GM19463 (cell line): ENCODE results near the gene CNTNAP2.
"Not testable (repeated sequence)": the region's sequence is repeated elsewhere in the genome, so short reads cannot be mapped to it uniquely, and the experiment has no call there.

Experiments used
- ATAC-seq: cut with Tn5 transposase; IDR thresholded peaks from one replicate; pipeline ENCODE4 v1.9.1; 2021; ENCODE audit warnings: mild to moderate bottlenecking, moderate library complexity; ENCODE audit not compliant: unreplicated experiment

The CNTNAP2 gene

DNA sequence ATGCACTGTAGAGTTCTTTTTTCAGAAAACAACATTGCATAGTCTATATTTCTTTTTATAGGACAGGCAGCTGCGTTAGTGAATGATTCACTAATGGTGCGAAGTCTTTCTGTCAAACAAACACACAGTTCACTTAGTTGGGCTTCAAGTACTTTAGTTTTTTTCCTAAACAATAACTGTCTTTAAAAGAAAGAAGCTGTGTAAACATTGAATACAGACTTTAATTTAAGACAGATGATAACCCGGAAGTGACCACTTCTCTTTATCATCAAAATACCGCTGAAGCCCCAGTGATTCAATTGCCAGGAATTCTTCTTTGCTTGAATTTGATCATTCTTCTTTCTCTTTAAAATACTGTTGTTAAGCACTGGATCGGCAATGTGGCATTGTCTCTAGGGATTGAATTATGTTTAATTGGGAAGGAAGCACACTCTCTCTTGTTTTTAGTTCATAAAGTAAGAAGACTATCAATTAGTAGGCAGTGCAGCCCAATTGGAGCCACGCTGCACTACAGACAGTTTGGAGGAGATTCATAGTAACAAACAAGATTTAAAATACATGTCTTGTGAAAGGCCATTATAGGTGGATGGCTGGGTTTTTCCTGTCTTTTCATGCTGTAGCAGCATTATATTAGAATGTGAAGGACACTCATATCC is 30.4 kb downstream of the CNTNAP2 start:
- no peak for ATAC-seq

DNA sequence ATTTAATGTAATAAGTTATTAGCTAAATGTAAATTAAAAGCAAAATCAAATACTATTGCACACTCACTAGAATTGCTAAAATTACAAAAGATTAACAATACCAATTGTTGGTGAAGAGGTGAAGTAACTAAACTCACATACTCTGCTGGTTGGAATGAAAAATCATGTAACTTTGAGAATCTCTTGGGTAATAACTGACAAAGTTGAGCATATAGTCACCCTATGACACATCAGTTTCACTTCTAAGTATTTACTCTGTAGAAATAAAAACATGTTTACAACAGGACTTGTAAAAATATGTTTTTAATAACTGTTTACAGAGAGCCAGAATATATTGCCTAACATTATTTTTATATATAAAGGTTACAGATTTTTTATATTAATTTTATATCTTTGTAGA is 33.6 kb downstream of the CNTNAP2 start:
- ATAC-seq: no peak

DNA sequence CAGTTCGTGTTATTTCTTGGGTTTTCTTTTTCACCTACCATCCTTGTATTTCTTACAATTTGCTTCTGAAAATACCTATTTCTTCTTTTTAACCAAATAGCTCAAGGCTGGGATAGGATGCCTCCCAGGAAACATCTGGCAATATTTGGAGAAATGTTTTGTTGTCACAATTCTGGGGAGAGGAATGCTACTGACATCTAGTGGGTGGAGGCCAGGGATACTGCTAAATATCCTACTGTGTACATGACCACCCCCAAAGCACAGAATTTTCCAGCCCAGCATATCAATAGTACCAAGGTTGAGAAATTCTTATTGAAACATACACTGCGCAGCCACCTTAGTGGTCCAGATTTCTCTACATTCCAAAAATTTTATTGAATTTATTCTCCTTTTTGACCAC is 55.5 kb downstream of the CNTNAP2 start:
- ATAC-seq: no peak

DNA sequence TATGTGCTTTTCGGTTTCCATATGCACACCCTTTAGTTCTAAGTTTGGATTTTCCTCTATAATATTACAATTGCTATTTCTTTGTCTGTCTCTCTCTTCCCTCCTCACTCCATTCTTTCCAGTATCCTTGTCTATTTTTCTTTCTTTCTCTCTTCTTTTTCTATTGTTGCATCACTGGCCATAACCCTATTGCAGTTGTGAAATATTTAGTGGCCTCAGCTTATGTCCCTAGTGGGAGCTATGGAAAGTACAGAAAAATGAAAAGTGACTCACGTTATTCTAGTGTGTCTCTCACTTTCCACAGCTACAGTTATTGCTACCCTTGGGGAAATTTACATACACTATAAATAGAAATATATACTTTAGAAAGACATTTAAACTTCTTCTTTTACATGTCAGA is 59.1 kb downstream of the CNTNAP2 start:
- ATAC-seq: no peak

DNA sequence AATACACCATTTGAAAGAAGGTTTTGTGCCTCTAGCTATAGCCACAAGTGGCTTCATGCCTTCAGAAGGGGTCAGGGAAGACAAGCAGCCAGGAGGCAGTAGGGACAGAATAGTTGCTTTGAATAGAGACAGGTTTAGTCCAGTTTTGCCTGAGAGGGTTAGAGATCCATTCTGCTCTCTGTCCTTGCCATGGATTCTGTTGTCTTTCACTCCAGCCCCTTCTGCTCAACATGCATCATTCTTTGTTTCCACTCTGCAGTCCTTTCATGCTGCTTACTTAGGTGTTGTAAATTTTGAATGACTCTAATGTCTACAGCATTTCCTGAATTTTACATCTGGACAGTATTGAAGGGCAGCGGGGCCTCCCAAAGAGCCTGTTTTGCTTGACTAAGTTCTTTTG is 60.3 kb downstream of the CNTNAP2 start:
- ATAC-seq: no peak

DNA sequence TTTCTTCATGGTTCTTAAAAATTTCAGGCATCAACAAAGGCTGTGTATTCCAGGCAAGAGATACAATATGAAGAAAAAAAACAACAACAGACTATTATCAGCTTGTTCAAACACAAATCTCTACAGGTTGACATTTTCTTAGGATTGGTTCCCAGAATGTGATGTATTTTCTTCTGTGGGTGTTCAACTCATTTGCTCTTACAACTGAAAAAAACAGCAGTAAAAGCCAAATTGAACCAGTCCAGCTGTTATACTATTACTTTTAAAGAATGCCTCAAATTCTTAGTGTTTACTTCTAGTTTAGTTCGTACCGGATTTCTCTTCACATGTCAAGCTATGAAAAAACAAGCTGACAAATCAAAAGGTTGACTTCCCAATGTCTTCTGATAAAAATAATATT is 60.7 kb downstream of the CNTNAP2 start:
- no peak for ATAC-seq

DNA sequence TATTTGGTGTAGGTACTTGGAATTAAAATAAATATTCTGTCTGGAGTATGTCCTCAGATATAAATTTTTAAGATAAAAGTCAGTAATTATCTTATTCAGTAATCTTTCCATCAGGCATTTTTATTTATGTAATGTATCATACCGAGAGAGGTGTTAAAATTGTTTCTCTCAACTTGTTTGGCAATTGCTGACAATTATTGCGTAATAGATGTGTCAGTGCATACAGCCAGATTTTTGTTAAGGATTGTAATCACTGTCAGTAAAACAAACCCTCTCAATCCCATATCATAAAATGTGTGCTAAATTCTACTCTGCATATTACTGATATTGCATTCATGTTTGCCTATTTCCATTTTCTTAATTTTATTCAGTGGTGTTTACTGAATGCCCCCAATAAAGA is 69.2 kb downstream of the CNTNAP2 start:
- no peak for ATAC-seq

DNA sequence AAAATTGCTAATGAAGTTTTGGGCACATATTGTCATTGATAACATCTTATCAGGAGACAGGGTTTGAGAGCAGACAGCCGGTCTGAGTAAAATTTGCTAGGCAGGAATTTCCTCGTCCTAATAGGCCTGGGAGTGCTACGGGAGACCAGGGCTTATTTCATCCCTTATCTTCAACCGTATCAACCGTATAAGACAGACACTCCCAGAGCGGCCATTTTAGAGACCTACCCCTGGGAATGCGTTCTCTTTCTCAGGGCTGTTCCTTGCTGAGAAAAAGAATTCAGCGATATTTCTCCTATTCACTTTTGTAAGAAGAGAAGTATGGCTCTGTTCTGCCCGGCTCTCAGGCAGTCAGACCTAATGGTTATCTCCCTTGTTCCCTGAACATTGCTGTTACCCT is 74.8 kb downstream of the CNTNAP2 start:
- ATAC-seq: not testable (repeated sequence)

DNA sequence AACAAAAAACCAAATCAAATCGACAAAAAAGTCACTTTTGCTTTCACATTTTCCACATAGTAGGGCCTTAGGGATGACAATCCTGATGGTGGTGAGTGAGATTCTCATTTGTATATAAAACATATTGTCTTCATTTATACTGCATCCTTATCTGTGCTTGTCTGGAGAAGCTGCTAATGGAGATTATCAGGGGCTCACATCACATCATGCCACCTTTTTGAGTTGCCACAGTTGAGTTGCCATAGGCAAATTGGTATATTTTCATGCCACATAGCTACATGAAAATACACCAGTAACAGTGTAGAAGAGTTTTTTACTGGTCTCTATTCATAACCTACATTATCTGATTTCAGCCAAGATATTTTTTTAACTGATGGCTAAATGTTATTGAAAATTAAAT is 85.3 kb downstream of the CNTNAP2 start:
- ATAC-seq: no peak

DNA sequence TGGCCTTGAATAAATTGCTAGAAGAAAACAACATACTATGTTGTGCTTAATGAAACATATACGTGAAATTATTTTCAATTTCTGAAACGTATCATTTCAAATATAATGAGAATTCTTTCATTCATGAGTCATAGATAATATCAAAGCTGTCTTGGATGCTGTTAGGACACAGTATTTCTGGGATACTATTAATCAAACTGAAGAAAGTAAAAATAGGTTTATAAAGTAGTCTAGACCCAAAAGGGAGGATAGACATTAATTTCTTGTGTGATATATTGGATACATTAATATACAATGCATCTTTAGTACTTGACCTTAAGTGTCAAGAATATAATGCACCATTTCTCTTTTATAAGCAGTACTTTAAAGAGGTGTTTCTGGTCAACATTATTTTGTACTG is 89.7 kb downstream of the CNTNAP2 start:
- no peak for ATAC-seq

DNA sequence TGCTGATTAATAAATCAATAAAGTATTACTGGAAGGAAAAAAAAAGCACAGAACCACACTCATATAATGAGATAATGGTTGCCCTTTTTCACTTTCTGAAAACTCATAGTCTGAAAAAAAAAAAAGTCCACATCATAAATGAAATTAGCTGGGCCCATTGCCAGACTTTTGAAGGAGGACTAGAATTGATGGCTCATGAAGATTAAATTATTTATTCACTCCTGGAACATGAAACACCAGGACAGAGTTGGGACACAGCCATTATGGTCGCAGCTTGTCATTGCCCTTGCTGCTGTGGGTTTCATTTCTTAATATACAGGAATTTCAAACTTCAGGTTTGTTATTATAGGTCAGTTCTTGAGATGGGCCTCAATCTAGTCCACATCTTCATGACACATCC is 91.9 kb downstream of the CNTNAP2 start:
- no peak for ATAC-seq

DNA sequence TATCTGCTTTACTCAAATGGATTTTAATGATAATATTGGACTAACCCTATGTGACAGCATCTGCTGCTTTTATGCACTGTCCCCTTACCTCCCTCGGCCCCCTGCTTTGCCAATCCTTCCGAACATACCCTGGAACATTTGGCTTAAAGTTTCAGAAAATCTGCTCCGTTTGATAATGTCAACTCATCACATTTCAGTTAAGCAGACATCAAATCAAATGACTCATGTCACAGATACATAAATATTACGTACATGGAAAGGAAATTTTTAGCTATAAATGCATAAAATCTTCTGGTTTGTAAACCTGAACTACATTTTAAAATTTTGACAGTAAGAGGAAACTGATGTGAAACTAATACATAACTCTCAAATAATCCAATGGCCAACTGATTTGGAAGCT is 98.2 kb downstream of the CNTNAP2 start:
- no peak for ATAC-seq

DNA sequence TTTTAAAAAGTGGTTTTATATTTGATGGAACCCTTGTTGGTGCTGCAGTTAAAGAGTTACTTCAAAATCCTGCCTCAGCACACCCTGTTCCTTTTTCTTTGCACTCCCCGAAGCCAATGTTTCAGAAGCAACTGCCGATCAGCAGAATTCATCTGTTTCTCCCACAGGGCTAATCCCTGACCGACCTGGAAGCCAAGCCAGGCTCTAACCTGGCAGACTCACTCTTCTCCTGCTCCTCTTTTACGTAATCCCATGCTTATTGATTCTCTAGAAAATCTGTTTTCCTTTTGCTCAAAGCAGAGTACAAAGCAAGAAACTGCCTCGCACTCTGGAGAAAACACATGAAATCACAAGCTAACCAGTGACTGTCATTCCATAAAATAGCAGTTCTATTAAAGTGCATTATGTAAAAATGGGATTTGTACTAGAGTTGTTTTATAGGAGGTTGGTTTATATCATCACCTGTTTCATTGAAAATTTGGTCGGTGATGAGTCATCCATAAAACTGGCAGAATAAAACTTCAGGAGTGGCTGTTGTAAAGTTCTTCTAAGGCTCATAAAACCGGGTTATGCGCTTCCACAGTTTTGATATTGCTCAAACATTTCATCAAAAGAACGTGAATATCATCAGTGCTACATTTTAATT is 99.9 kb downstream of the CNTNAP2 start:
- no peak for ATAC-seq

DNA sequence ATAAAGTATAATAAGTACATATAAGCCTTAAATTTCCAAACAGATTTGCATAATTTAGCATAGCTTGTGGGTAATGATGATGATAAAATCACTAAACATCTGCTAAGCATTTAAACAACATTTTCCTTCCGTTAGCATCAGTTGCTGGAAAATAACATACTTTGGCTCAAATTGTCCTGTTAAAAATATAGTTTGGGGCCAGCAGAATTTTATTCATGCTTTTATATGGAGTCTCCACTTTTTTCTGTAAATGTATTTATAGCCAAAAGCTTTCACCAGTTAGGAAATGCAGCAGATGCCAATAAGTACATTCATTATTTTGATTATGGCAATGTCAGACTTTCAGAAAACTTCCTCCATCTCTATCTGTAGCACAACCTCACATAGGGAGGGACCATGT is 107.2 kb downstream of the CNTNAP2 start:
- ATAC-seq: no peak

DNA sequence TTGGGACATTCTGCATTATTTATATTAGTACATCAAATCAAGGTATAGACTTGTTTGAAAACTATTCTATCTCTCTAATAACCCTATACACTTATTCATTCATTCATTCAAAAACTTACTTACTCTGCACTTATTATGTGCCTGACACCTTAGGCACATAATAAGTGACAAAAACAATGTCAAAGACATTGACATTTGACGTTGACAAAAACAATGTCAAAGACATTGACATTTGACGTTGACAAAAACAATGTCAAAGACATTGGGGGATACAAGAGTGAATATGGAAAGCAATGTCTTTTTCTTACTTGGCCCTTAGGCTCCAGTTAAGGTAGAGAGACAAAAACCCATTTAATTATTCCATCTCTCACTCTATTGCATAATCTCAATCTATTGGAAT is 116.0 kb downstream of the CNTNAP2 start:
- ATAC-seq: no peak

DNA sequence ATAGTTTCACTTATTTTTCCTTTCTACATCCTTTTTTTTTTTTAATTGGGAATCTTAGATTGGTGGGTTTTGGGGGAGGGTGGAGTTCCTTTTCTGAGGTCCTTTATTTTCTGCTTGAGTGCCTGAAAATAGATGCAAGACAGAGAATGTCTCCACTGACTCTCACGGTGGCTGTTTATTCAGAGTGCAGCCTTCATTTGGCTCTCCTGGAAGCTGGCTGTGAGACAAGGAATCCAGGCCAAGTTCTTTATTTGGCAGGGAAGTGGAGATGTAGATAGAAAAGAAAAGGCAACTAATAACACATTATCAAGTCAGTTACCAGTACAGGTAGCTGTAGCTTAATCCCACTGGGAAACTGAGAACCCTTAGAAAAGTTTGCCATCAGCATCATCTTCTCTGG is 118.6 kb downstream of the CNTNAP2 start:
- no peak for ATAC-seq

DNA sequence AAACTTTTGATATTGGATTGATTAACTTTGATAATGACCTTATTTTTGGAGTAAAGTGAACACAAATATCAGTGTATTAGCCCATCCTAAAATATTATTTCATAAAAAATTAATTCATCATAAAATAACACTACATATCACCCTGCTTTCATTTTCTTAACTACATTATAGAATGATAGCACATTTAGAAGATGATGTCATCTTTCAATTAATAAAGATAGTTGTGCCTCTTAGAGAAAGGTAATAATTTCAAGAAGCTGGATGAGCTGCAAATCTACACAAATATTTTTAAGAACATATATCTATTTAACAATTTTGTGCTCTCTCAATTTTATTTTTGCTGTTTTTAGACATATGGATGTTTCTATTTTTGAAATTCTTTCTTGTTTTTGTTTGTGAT is 126.1 kb downstream of the CNTNAP2 start:
- ATAC-seq: no peak

DNA sequence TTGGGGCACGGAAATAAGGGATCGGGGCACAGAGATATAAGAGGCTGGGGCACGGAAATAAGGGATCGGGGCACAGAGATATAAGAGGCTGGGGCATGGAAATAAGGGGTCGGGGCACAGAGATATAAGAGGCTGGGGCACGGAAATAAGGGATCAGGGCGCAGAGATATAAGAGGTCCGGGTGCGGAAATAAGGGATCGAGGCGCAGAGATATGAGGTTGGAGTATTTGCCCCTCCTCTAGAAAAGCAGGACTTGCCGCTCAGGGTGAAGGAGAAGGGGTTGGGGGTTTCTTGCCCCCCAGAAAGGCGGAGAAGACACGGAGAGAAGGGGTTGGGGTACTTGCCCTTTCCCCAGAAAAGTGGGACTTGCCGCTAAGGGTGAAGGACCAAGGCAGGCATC is 131.4 kb downstream of the CNTNAP2 start:
- ATAC-seq: not testable (repeated sequence)

DNA sequence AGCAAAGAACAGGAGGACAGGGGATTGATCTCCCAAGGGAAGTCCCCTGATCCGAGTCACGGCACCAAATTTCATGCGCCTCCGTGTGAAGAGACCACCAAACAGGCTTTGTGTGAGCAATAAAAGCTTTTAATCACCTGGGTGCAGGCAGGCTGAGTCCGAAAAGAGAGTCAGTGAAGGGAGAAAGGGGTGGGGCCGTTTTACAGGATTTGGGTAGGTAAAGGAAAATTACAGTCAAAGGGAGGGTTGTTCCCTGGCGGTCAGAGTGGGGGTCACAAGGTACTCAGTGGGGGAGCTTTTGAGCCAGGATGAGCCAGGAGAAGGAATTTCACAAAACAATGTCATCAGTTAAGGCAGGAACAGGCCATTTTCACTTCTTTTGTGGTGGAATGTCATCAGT is 132.1 kb downstream of the CNTNAP2 start:
- ATAC-seq: not testable (repeated sequence)

DNA sequence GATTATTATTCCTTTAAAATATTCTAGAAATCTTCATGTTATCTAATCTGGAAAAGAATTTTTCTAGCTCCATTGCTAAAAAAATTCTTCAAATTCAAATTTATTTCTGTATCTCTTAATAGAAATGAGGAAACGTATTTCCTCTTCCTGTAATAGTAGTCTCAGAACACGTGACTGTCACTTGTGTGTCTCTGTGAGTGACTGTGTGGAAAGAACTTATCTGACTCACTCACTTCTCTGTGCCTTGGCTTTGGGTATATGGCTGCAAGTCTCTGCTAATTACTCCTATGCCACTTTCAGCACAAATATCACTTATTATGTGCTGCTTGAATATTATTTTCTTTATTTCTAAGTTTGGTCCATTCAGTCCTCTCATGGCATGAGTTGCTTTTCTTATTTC is 132.7 kb downstream of the CNTNAP2 start:
- ATAC-seq: no peak

DNA sequence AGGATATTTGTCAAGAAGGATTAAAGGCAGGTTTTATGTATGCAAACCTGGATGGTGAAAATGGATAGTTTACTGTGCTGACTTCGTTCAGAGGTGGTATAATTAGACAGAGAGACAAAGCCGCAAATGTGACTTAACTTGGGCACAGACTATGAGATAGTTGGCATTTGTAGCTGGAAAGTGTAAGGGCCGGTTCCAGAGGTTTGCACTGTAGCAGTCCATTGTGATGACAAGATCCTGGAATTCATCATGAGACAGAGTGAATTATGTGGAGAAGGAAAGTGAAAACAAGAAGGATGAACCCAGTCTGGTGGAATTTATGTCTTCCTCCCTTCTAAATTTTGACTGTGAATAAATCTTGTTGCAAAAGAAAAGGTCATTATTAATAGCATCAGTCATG is 139.0 kb downstream of the CNTNAP2 start:
- no peak for ATAC-seq

DNA sequence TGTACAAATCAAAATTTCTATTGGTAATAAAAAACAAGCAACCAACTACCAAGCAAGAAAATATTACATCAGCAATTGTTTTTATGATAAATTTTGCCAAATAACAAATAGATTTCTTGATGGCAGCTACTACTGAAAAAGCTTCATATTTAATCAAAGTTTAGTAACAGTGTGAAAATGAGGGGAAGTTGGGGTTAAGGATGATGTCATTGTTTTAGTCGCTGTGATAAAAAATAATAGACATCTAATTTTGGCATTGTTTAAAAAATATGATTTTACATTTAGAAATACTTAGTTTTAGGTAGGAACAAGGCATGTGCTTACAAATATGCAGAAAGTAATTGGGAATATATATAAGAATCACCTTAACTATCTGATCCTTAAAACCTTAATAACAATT is 145.9 kb downstream of the CNTNAP2 start:
- no peak for ATAC-seq

DNA sequence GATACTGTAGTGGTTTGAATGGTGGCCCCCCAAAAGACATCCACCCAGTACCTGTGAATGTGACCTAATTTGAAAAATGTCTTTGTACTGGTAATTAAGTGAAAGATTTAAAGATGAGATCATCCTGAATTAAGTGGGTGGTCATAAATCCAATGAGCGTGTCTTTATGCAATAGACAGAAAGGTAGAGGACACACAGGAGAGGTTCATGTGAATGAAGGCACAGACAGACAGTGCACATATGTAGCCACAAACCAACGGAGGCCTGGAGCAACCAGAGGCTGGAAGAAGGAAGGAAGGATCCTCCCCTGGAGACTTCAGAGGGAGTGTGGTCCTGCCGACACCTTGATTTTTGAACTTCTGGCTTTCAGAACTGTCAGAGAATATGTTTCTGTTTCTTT is 160.3 kb downstream of the CNTNAP2 start:
- ATAC-seq: no peak
